Panc1 (cell line): ENCODE measurements around the gene NEMP1. TPM values are rescaled to one million over a fixed set of nuclear protein-coding genes. Genes with fewer than 3 reads are reported as not detected.

Experiments used
- ATAC-seq: fragments of 200-7000 bp; cut with Tn5 transposase; 2 replicates; pipeline ENCODE4 v1.9.1; 2020; ENCODE audit warnings: mild to moderate bottlenecking, moderate library complexity
- BruUV-seq: library from RNA; stranded (reverse); fragments of 400-500 nt; replicated peaks from 2 replicates; lab custom pipeline; 2021; lab: Mats Ljungman, UMichigan
- CTCF ChIA-PET: fragments of 300-600 bp; sonication (Branson Sonifier 250); formaldehyde crosslinking; loops from one replicate; lab custom pipeline; 2022; ENCODE audit warnings: antibody characterized with exemption; lab: Charles Lee
- POLR2A ChIA-PET: fragments of 300-600 bp; sonication (Branson Sonifier 250); formaldehyde crosslinking; loops from one replicate; lab custom pipeline; 2022; ENCODE audit warnings: antibody characterized with exemption; lab: Charles Lee
- DNase-seq: peaks from one replicate; pipeline ENCODE4 v3.0.0-alpha.2; 2010; ENCODE audit warnings: low read depth, low spot score
- H3K27ac ChIP-seq: 2 replicates; pipeline ENCODE4 v1.5.1; 2011; ENCODE audit warnings: mild to moderate bottlenecking, low read length, inconsistent platforms
- H3K27me3 ChIP-seq: fragments of 200-500 bp; sonication (Bioruptor generic); 2 replicates; pipeline ENCODE4 v1.6.0; 2014; ENCODE audit warnings: low read length, inconsistent platforms; ENCODE audit not compliant: control insufficient read depth, insufficient read depth
- H3K36me3 ChIP-seq: fragments of 200-500 bp; sonication (Bioruptor generic); 2 replicates; pipeline ENCODE4 v1.5.1; 2014; ENCODE audit warnings: inconsistent platforms, mild to moderate bottlenecking, low read length, moderate library complexity; ENCODE audit not compliant: control insufficient read depth, insufficient read depth
- H3K4me1 ChIP-seq: 2 replicates; pipeline ENCODE4 v1.5.1; 2011; ENCODE audit warnings: inconsistent platforms, mild to moderate bottlenecking, low read length, moderate library complexity; ENCODE audit not compliant: control insufficient read depth, insufficient read depth
- H3K4me3 ChIP-seq, 2 experiments: 2 replicates each; pipeline ENCODE4 v1.5.1; 2011 to 2012; ENCODE audit warnings: low read depth in 2 of 2, low read length in 2 of 2, mild to moderate bottlenecking in 2 of 2, inconsistent platforms in 1 of 2, moderate library complexity in 1 of 2
- H3K9me3 ChIP-seq: fragments of 200-500 bp; sonication (Bioruptor generic); 2 replicates; pipeline ENCODE4 v1.5.1; 2014; ENCODE audit warnings: low read depth, mild to moderate bottlenecking, inconsistent platforms, low read length, moderate library complexity; ENCODE audit not compliant: control insufficient read depth, insufficient read depth
- CTCF ChIP-seq: fragments of 450-650 bp; IDR thresholded peaks from 2 replicates; pipeline ENCODE4 v1.5.1; 2017; ENCODE audit warnings: mild to moderate bottlenecking
- POLR2AphosphoS5 ChIP-seq: IDR thresholded peaks from 2 replicates; pipeline ENCODE4 v1.6.1; 2012; ENCODE audit warnings: mild to moderate bottlenecking, low read depth, low read length, moderate library complexity
- REST ChIP-seq, 2 experiments: IDR thresholded peaks; 2 replicates each; pipeline ENCODE4 v1.6.1; 2011 to 2012; ENCODE audit warnings: low read depth in 2 of 2, control low read depth in 1 of 2, low read length in 1 of 2, mild to moderate bottlenecking in 1 of 2, moderate library complexity in 1 of 2; ENCODE audit not compliant: insufficient read depth in 1 of 2
- SIN3A ChIP-seq: IDR thresholded peaks from 2 replicates; pipeline ENCODE4 v1.6.1; 2012; ENCODE audit warnings: low read depth, mild to moderate bottlenecking, low read length, moderate library complexity, borderline replicate concordance; ENCODE audit not compliant: insufficient read depth
- TCF7L2 ChIP-seq: IDR thresholded peaks from 2 replicates; pipeline ENCODE4 v1.6.1; 2011; ENCODE audit warnings: mild to moderate bottlenecking, low read depth, low read length, inconsistent platforms
- in situ Hi-C: cut with HindIII; loops from 2 replicates; pipeline ENCODE4 v1.10.0; 2016; ENCODE audit warnings: low sequenced_read_pairs, low pct_unique_long_range_greater_than_20kb
- intact Hi-C: fragments of 100-400 bp; cut with micrococcal nuclease; formaldehyde crosslinking; loops from one replicate; pipeline ENCODE4 v1.10.0; 2022; ENCODE audit not compliant: unreplicated experiment
- total RNA-seq: library from RNA; stranded (reverse); gene quantifications from one replicate; pipeline ENCODE4 v1.2.1, GENCODE V29; 2021; ENCODE audit not compliant: unreplicated experiment

Gene NEMP1
- total RNA-seq, 1 experiment from 2014 or later, result 46.9 TPM

- POLR2A ChIA-PET, result no interaction called here
- intact Hi-C loops, result no loop called here
- no peaks in the 10 kb centered on the region for H3K9me3 ChIP-seq
- no peak for DNase-seq
- no peak overlapping the region for H3K4me3 ChIP-seq
- H3K27me3 ChIP-seq, result no peaks in the 10 kb centered on the region
- BruUV-seq, result no TSS peak
- peaks cover 34% of the 10 kb centered on the region for H3K36me3 ChIP-seq
- no peak overlapping the region for H3K27ac ChIP-seq
- H3K4me1 ChIP-seq, result no peaks in the 10 kb centered on the region
- CTCF ChIA-PET, result interaction anchor here (0.6 to 0.7 kb wide), 2 partner anchors 35 to 431 kb away, joined by 3 to 7 read pairs; no protein-coding TSS in a partner anchor
- in situ Hi-C loops, result no loop called here
- TF ChIP-seq POLR2AphosphoS5, result no peak; the same call in 1 of the 2 replicates
- TF ChIP-seq CTCF, result no peak
- TF ChIP-seq REST (IDR thresholded peaks at IDR 0.05; ENCODE audit: insufficient read depth in 1 of 2, low read depth in 2 of 2, low read length in 1 of 2), result no peak
- TF ChIP-seq TCF7L2, result no peak
- no peak for TF ChIP-seq SIN3A
- no peak for ATAC-seq
Observed at GRCh38 chr12:57066245-57066644, 12.3 kb downstream of the NEMP1 start.

GRCh38 chr12:57063991-57064685, 14.5 kb downstream of the NEMP1 start:
- no peaks in the 10 kb centered on the region for H3K4me1 ChIP-seq
- peaks cover 35% of the 10 kb centered on the region for H3K36me3 ChIP-seq
- BruUV-seq, result no TSS peak
- DNase-seq (no peak), ATAC-seq (no peak)
- ChIA-PET POLR2A (no interaction called here), CTCF (no interaction called here)
- no peaks in the 10 kb centered on the region for H3K27me3 ChIP-seq
- H3K4me3 ChIP-seq, result no peak overlapping the region
- intact Hi-C loops (loop anchor here (2.0 to 5.0 kb wide), 2 partner anchors 57 to 307 kb away; partner anchors contain the start of gene ZBTB39), in situ Hi-C loops (no loop called here)
- no peak overlapping the region for H3K27ac ChIP-seq
- TF ChIP-seq CTCF (no peak), TCF7L2 (no peak), REST (IDR thresholded peaks at IDR 0.05; ENCODE audit: insufficient read depth in 1 of 2, low read depth in 2 of 2, low read length in 1 of 2) (no peak), POLR2AphosphoS5 (no peak), SIN3A (no peak)
- no peaks in the 10 kb centered on the region for H3K9me3 ChIP-seq
